ENCODE measurements around the gene TRAPPC3L.

TRAPPC3L gene

DNA sequence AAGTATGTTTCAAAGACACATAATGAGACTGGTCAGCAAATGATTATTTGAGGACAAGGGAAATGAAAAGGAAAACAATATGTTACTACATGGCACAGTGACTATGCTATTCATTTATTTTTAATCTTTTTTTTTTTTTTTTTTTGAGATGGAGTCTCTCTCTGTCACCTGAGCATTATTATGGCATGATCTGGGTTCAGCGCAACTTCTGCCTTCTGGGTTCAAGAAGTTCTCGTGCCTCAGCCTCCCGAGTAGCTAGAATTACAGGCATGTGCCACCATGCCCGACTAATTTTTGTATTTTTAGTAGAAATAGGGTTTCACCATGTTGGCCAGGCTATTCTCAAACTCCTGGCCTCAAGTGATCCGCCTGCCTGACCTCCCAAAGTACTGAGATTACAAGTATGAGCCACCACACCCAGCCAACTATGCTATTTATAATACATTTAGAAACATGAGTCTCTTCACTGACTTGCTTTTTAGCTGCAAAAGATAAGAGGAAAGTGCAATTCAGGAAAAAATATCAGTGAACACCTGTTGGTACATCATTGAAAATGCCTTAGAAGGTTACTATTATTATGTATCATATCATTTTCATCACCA lies 11.4 kb upstream of the TRAPPC3L start:
- DNase-seq, result no peak

- DNase-seq, result no peak
Observed at GRCh38 chr6:116556065-116556464, 10.6 kb upstream of the TRAPPC3L start.

- DNase-seq, result no peak
Observed at GRCh38 chr6:116553451-116553850, 8.0 kb upstream of the TRAPPC3L start, which contains the start of gene CALHM4. TSS of gene CALHM4 (plus strand) at chr6:116553751. CDS start at chr6:116553794, 43 bp downstream.

DNA sequence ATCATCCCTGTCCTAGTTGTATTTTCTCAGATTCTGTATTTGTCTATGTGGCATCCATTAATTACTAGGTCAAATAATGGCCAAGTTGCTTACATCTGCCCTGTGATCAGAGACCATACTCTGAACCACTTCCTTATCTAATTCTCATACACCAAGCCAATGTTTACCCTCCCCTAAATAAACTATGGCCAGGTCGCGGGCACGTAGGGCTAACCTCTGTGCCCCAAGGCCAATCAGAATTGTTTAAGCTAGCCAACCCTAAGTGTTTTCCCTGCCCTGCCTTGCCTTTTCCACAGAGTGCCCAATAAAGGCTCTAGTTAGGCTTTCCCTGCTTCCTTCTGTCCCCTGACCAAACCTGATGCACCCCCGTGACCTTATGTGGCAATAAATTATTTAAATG lies 5.3 kb upstream of the TRAPPC3L start:
- DNase-seq, result no peak

GRCh38 chr6:116547358-116547757 lies 1.9 kb upstream of the TRAPPC3L start:
- DNase-seq, result no peak

DNA sequence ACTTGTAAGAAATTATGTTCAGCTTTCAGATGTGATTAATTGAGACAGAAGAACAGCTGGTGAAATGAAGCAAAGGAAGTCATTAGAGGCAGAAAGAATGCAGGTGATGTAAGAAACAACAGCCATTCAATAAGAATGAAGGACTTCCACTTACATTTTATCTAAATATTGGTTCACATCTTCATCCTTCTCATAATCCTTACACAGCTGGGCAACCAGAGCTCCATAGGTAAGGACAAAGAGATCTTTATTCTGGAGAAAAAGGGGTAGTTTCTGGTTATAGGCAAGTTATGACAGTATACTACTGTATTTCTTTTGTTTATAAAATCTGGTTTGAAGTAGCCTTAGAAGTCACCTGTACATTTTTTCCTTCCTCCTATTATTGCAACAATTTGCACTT lies 2.3 kb downstream of the TRAPPC3L start:
- DNase-seq, result no peak

GRCh38 chr6:116542426-116542825 lies 3.1 kb downstream of the TRAPPC3L start:
- DNase-seq, result no peak

DNA sequence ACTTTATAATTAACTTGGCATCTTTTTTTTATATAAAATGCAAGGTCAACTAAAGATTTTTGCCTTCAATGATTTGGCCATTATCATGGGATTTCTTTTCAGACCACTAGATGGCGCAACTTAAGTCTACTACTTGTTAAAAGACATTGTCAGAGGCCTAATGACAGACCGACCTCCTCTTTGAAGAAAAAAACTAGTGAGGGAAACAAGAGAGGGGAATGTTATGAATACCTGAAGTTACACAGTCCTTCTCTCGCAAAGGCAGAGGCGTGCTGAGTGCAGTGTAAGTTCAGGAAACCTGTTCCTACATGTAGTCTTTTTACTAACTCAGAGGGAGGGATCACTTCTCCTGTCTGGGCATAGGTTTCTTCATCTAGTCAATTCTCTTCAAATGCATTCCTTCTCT lies 9.3 kb downstream of the TRAPPC3L start:
- peak; percentile 47 for DNase-seq

DNA sequence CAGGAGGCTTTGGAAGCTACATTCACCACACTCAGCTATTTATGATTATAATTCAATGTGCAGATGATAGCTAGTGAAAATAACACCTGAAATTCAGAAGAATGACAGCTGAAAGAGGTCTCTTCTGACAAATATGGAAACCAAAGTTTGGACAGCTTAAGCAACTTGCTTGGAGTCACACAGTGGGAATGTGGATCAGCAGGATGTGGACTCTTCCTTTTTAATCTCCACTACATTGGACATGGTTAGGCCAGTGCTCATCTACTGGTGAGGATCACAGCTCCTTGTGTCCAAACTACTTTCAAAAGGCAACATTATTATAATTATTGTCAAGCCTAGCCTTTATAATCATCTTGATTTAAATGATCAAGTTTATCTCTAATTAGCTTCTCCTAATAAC lies 10.4 kb downstream of the TRAPPC3L start:
- DNase-seq, result no peak

- no peak for DNase-seq
Observed at GRCh38 chr6:116533233-116533957, 12.1 kb downstream of the TRAPPC3L start.

DNA sequence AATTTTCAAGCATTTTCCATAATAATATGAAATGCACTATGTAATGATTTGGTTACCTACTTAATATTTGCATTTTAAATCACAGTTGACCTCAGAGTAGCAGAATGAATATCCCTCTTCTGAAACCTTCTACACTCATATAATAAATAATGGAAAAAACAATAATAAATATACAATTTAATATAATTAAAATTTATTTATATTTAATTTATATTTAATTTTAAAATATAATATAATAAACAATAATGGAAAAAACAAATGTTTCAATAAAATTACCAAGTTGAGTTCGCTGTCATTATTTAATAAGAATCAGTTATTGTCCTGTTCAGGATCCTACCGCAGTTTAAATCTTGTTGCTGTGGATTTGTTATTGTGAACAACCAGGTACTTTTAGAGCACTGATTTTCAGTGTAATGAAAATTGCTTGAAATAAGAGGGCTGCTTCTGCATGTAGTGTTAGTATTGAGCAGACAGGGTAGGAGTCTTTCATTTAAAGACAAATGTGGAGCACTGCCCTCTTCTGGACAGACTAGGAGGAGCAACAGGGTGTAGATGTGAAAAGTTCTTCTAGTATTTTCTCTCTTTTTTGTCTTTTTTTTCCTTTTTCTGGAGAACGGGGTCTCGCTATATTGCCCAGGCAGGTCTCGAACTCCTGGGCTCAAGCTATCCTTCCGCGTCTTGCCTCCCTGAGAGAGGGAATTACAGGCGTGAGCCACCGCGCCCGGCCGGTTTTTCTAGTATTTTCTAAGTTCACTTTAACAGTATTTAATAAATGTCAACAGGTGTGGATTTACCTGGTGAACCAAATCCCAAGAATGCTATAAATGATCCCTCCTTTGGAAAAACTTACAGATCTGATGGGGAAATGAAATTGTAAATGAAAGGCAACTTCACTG lies 13.6 kb downstream of the TRAPPC3L start:
- DNase-seq, result peak; percentile 30

- DNase-seq, result peak; percentile 65
Observed at GRCh38 chr6:116530436-116530835, 15.0 kb downstream of the TRAPPC3L start.

DNA sequence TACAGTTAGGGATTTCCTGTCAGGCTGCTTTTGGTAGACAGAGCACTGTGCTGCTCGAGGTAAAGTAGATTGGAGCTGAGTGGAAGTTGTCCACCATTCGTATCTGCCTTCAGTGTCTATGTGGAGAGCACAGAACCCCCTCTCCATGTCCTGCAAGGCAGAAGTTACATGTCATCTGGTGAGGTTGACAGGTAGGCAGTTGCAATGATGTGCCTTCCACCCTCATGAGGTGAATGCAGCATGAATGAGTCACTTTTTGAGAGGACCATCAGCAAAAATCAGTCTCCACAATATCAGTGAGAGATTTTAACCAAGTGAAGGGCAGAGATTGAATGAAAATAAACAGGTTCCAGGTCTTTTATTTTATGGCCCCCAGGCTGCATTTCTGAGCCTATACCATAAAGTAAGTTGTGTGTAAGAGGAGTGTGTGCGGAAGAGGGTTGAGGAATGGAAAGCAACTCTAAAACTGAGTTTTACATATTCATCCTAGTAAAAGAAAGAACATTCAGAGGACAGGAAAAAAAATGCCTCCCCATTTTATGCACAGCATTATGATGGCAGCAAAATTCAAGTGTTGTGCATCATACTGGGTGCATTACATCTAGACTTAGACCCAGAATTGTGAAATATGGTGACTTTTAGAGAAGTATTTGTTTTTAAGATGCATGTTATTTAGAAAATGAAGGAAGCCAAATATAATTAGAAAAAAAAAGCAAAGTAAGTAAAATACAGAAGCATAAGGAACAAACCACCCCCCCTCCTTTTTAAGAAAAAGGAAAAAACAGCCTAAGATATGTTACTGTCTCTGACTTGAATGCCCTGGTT lies 15.8 kb downstream of the TRAPPC3L start:
- DNase-seq, result no peak

DNA sequence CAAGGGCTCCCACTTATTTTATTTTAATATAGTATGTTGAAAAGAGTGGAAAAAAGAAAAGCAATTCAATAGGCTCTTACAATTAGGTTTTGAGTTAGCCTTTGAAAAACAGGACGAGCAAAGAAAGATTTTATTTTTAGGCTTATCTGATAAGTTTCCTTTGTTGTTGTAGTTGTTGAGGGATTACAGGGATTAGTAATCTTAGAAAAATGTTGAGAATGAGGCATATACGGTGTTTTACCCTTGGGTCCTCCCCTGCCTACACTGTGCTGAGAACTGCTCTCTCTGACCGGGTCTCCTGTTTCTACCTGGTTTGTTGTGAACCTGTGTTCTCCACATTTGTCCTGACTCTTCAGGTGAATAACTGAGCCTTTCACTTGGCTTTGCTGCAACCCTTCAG lies 16.7 kb downstream of the TRAPPC3L start:
- no peak for DNase-seq

- no peak for DNase-seq
Observed at GRCh38 chr6:116528133-116528532, 17.4 kb downstream of the TRAPPC3L start.

GRCh38 chr6:116524236-116524635 lies 21.2 kb downstream of the TRAPPC3L start:
- no peak for DNase-seq

- no peak for DNase-seq
Observed at GRCh38 chr6:116522896-116523295, 22.6 kb downstream of the TRAPPC3L start.

DNA sequence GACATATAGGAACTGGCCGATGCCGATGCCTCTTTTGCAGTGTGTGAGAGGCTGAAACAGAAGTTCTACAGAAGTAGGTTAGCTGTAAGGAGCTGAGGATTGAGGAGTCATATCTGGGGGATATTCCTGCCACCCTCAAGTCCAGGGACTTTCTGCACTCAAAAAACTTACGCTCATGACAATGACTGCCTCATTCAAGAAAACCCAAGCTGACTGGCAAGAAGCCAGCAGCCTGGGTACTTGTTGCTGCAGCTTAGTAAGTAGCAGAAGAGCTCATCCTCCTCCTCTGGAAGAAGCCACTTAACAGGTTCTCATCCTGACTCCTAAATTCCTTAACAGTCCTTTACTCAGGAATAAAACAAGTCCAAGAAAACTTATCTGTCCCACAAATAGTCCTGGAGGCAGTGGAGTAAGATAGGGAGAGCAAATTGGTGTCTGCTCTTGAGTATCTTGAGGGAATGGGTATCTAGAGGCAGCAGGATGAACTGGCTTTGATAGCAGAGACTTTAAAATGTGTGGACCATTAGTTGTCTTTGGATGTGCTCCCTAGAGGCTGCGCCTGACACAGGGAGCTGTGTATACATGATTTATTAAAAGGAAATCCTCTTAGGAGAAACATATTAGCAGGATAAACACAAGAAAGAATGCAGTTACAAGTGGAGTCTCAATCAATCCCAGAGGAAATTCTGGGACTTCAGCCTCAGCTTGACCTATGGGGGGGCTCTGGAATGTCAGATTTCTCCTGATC lies 26.7 kb downstream of the TRAPPC3L start:
- DNase-seq, result no peak

- DNase-seq, result no peak
Observed at GRCh38 chr6:116515141-116515540, 30.3 kb downstream of the TRAPPC3L start.

DNA sequence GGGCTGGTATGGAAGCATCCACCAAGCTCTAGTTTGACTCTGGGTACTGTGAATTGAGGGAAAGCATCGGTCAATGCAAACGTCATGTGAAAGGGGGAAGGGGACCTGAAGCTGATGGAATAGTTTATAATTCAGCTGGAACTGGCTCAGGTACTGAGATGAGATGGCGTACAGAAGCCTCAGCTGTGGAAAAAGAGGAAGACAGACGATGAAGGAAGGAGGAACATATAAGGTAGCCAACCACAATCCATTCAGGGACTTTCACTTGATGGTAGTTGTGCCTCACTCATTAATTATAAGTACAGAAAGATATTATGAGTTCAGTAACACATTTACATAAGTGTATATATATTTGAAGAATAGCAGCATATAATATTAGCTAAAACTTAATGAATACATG lies 31.4 kb downstream of the TRAPPC3L start:
- DNase-seq, result no peak

DNA sequence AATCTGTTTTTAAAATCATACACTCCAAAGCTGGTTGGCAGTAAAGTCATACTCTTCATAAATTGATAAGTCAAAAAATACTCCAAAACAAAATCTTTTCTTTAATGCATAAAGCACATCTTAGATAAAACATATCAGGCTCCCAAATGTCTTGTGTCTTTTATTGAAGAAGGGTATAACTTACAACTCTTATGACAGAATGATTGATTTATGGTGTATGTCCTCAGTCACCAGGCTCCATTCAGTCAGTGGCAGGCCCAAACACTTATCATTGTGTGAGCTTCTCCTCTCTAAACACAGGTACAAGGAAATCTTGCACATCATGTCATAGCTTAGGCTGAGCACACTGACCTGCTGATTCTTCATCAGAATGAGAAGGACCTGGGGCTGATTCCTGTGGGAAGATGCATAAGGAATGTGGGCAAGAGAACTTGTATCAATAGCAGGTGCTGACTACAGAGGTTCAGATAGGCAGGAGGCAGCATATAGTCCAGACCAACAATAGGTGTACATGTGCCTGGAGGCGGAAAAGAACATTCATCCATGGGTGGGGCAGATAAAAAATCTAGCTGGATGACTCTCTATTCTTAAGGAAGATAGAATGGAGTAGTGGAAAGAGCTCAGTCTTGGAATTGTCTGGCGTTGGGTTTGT lies 32.1 kb downstream of the TRAPPC3L start:
- DNase-seq, result no peak

All from NCI-H1436 (cell line).